ENCODE results near the gene DNAL1.

GRCh38 chr14:73696466-73697400 is 51.9 kb downstream of the DNAL1 start:
- TF ChIP-seq, protein P1, sequence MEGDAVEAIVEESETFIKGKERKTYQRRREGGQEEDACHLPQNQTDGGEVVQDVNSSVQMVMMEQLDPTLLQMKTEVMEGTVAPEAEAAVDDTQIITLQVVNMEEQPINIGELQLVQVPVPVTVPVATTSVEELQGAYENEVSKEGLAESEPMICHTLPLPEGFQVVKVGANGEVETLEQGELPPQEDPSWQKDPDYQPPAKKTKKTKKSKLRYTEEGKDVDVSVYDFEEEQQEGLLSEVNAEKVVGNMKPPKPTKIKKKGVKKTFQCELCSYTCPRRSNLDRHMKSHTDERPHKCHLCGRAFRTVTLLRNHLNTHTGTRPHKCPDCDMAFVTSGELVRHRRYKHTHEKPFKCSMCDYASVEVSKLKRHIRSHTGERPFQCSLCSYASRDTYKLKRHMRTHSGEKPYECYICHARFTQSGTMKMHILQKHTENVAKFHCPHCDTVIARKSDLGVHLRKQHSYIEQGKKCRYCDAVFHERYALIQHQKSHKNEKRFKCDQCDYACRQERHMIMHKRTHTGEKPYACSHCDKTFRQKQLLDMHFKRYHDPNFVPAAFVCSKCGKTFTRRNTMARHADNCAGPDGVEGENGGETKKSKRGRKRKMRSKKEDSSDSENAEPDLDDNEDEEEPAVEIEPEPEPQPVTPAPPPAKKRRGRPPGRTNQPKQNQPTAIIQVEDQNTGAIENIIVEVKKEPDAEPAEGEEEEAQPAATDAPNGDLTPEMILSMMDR (conservative IDR thresholded peaks at IDR 0.05) = no peak
- TF ChIP-seq EZH2 (IDR thresholded peaks at IDR 0.05; ENCODE audit: low read depth) = no peak

All from PC-9 (cell line).